Stimulated activated naive CD8-positive, alpha-beta T cell treated with anti-CD3 and anti-CD28 coated beads, Interleukin-15, amount 100 ng/mL, for 72 hours (primary cell): Measurements from ENCODE around the gene LRRC9.
"Not testable (repeated sequence)": the region's sequence is repeated elsewhere in the genome, so short reads cannot be mapped to it uniquely, and the experiment has no call there.

ENCODE experiments used
- ATAC-seq: fragments of 150-1000 bp; cut with Tn5 transposase; 2 replicates; pipeline ENCODE4 v1.10.0; 2021; ENCODE audit warnings: mild to moderate bottlenecking, moderate library complexity
- DNase-seq, 2 donors: peaks; one replicate each; pipeline ENCODE4 v3.0.0; 2021 to 2022
- H3K27ac Mint-ChIP-seq, 2 donors: one replicate each; pipeline ENCODE4 v1.8.0; 2022; ENCODE audit warnings: mild to moderate bottlenecking in 2 of 2, mixed read lengths in 2 of 2, moderate library complexity in 2 of 2
- H3K27me3 Mint-ChIP-seq: one replicate; pipeline ENCODE4 v1.8.0; 2022; ENCODE audit warnings: mixed read lengths
- H3K4me1 Mint-ChIP-seq: one replicate; pipeline ENCODE4 v1.8.0; 2022; ENCODE audit warnings: mild to moderate bottlenecking, mixed read lengths
- H3K4me3 Mint-ChIP-seq, 2 donors: one replicate each; pipeline ENCODE4 v1.8.0; 2022; ENCODE audit warnings: mild to moderate bottlenecking in 2 of 2, mixed read lengths in 2 of 2, moderate library complexity in 1 of 2
- H3K9me3 Mint-ChIP-seq, 2 donors: one replicate each; pipeline ENCODE4 v1.8.0; 2022; ENCODE audit warnings: mixed read lengths in 2 of 2

LRRC9 gene

GRCh38 chr14:59997966-59998365, 78.0 kb downstream of the LRRC9 start:
- Mint-ChIP-seq H3K9me3 (no peaks in the 10 kb centered on the region), H3K4me1 (no peaks in the 10 kb centered on the region)
- no peak for ATAC-seq

GRCh38 chr14:59998564-59998963, 78.6 kb downstream of the LRRC9 start:
- H3K4me3 Mint-ChIP-seq = no peak overlapping the region
- no peak for ATAC-seq

More at GRCh38 chr14:59997966-59998365, 78.0 kb downstream of the LRRC9 start:
- no peak for DNase-seq
- H3K27me3 Mint-ChIP-seq = no peaks in the 10 kb centered on the region
- no peak overlapping the region for H3K27ac Mint-ChIP-seq
- no peak overlapping the region for H3K4me3 Mint-ChIP-seq

GRCh38 chr14:60002819-60003492, 83.0 kb downstream of the LRRC9 start:
- Mint-ChIP-seq H3K27ac (no peak overlapping the region), H3K4me1 (no peaks in the 10 kb centered on the region), H3K27me3 (no peaks in the 10 kb centered on the region), H3K4me3 (no peak overlapping the region), H3K9me3 (no peaks in the 10 kb centered on the region)
- ATAC-seq = no peak
- DNase-seq = no peak

More at GRCh38 chr14:59998564-59998963, 78.6 kb downstream of the LRRC9 start:
- DNase-seq = no peak
- Mint-ChIP-seq H3K9me3 (no peaks in the 10 kb centered on the region), H3K27me3 (no peaks in the 10 kb centered on the region), H3K27ac (peak overlapping the region in 1 of 2 donors; percentile 9), H3K4me1 (no peaks in the 10 kb centered on the region)

GRCh38 chr14:60003991-60004390, 84.0 kb downstream of the LRRC9 start:
- Mint-ChIP-seq H3K4me1 (no peaks in the 10 kb centered on the region), H3K4me3 (no peak overlapping the region), H3K27ac (no peak overlapping the region), H3K9me3 (peaks cover 1 to 2% of the 10 kb centered on the region in 2 donors), H3K27me3 (no peaks in the 10 kb centered on the region)
- DNase-seq (no peak), ATAC-seq (no peak)

- ATAC-seq (no peak), DNase-seq (no peak)
- Mint-ChIP-seq H3K27ac (no peak overlapping the region), H3K9me3 (peaks cover 9 to 24% of the 10 kb centered on the region in 2 donors), H3K4me3 (no peak overlapping the region), H3K27me3 (no peaks in the 10 kb centered on the region), H3K4me1 (no peaks in the 10 kb centered on the region)
Observed at GRCh38 chr14:60008042-60008441, 88.1 kb downstream of the LRRC9 start.

- DNase-seq, H3K4me1 Mint-ChIP-seq, H3K27ac Mint-ChIP-seq, H3K4me3 Mint-ChIP-seq, ATAC-seq, H3K27me3 Mint-ChIP-seq: not testable (repeated sequence)
- peaks cover 19 to 43% of the 10 kb centered on the region in 2 donors for H3K9me3 Mint-ChIP-seq
Observed at GRCh38 chr14:60010263-60010662, 90.3 kb downstream of the LRRC9 start.

GRCh38 chr14:60014402-60014801, 94.5 kb downstream of the LRRC9 start:
- ATAC-seq = no peak
- Mint-ChIP-seq H3K27me3 (no peaks in the 10 kb centered on the region), H3K9me3 (peaks cover 15 to 40% of the 10 kb centered on the region in 2 donors), H3K4me1 (no peaks in the 10 kb centered on the region), H3K4me3 (no peak overlapping the region), H3K27ac (no peak overlapping the region)
- DNase-seq = no peak

- Mint-ChIP-seq H3K9me3 (peaks cover 0 to 6% of the 10 kb centered on the region in 2 donors), H3K4me3 (no peak overlapping the region), H3K4me1 (no peaks in the 10 kb centered on the region), H3K27me3 (no peaks in the 10 kb centered on the region), H3K27ac (no peak overlapping the region)
- no peak for DNase-seq
- ATAC-seq = no peak
Observed at GRCh38 chr14:60021619-60022018, 101.7 kb downstream of the LRRC9 start.

- no peaks in the 10 kb centered on the region for H3K27me3 Mint-ChIP-seq
- H3K4me3 Mint-ChIP-seq = no peak overlapping the region
- H3K27ac Mint-ChIP-seq = no peak overlapping the region
- no peaks in the 10 kb centered on the region for H3K4me1 Mint-ChIP-seq
- ATAC-seq (no peak), DNase-seq (no peak)
- peaks cover 0 to 6% of the 10 kb centered on the region in 2 donors for H3K9me3 Mint-ChIP-seq
Observed at GRCh38 chr14:60025571-60025970, 105.6 kb downstream of the LRRC9 start.

GRCh38 chr14:60035177-60035576, 115.2 kb downstream of the LRRC9 start:
- H3K4me1 Mint-ChIP-seq = no peaks in the 10 kb centered on the region
- DNase-seq (no peak), ATAC-seq (no peak)
- no peak overlapping the region for H3K4me3 Mint-ChIP-seq
- peaks cover 7 to 26% of the 10 kb centered on the region in 2 donors for H3K9me3 Mint-ChIP-seq
- H3K27me3 Mint-ChIP-seq = no peaks in the 10 kb centered on the region
- H3K27ac Mint-ChIP-seq = no peak overlapping the region

- peaks cover 43% of the 10 kb centered on the region for H3K4me1 Mint-ChIP-seq
- not testable (repeated sequence) for DNase-seq
Observed at GRCh38 chr14:60047976-60048375, 128.0 kb downstream of the LRRC9 start.

GRCh38 chr14:60051721-60052221, 131.8 kb downstream of the LRRC9 start:
- Mint-ChIP-seq H3K27ac (peak overlapping the region; percentile 85 to 97), H3K27me3 (no peaks in the 10 kb centered on the region), H3K4me1 (peaks cover 49% of the 10 kb centered on the region), H3K9me3 (no peaks in the 10 kb centered on the region), H3K4me3 (peak overlapping the region in 1 of 2 donors; percentile 49)
- DNase-seq (peak; percentile 8 to 32), ATAC-seq (peak; percentile 76)

More at GRCh38 chr14:60047976-60048375, 128.0 kb downstream of the LRRC9 start:
- H3K27me3 Mint-ChIP-seq, ATAC-seq: not testable (repeated sequence)
- Mint-ChIP-seq H3K4me3 (peak overlapping the region; percentile 1), H3K27ac (peak overlapping the region in 1 of 2 donors; percentile 34), H3K9me3 (peaks cover 17% of the 10 kb centered on the region in 2 donors)

- no peak for ATAC-seq
- Mint-ChIP-seq H3K4me1 (peaks cover 6% of the 10 kb centered on the region), H3K27ac (peak overlapping the region in 1 of 2 donors; percentile 21), H3K4me3 (no peak overlapping the region), H3K27me3 (no peaks in the 10 kb centered on the region), H3K9me3 (no peaks in the 10 kb centered on the region)
- no peak for DNase-seq
Observed at GRCh38 chr14:60058087-60058486, 138.1 kb downstream of the LRRC9 start.

GRCh38 chr14:60061371-60061770, 141.4 kb downstream of the LRRC9 start:
- no peak for DNase-seq
- Mint-ChIP-seq H3K27ac (no peak overlapping the region), H3K27me3 (no peaks in the 10 kb centered on the region), H3K4me1 (no peaks in the 10 kb centered on the region), H3K4me3 (no peak overlapping the region), H3K9me3 (no peaks in the 10 kb centered on the region)
- ATAC-seq = no peak

- no peaks in the 10 kb centered on the region for H3K9me3 Mint-ChIP-seq
- no peaks in the 10 kb centered on the region for H3K27me3 Mint-ChIP-seq
- ATAC-seq (no peak), DNase-seq (no peak)
- H3K4me1 Mint-ChIP-seq = no peaks in the 10 kb centered on the region
- no peak overlapping the region for H3K27ac Mint-ChIP-seq
- H3K4me3 Mint-ChIP-seq = no peak overlapping the region
Observed at GRCh38 chr14:60064491-60065072, 144.6 kb downstream of the LRRC9 start.

GRCh38 chr14:60067882-60068281, 147.9 kb downstream of the LRRC9 start:
- ATAC-seq (no peak), DNase-seq (no peak)
- Mint-ChIP-seq H3K27ac (no peak overlapping the region), H3K27me3 (no peaks in the 10 kb centered on the region), H3K4me3 (no peak overlapping the region), H3K4me1 (peaks cover 8% of the 10 kb centered on the region), H3K9me3 (no peaks in the 10 kb centered on the region)
